Stimulated activated CD8-positive, alpha-beta memory T cell treated with anti-CD3 and anti-CD28 coated beads, Interleukin-15, amount 100 ng/mL, for 4 hours (primary cell): ENCODE results near the gene ZNF536.
"Not testable (repeated sequence)": the region's sequence is repeated elsewhere in the genome, so short reads cannot be mapped to it uniquely, and the experiment has no call there.

ENCODE experiments used
- DNase-seq, 2 donors: peaks; one replicate each; pipeline ENCODE4 v3.0.0-alpha.2; 2020; ENCODE audit warnings: low read depth in 2 of 2

The ZNF536 gene

DNA sequence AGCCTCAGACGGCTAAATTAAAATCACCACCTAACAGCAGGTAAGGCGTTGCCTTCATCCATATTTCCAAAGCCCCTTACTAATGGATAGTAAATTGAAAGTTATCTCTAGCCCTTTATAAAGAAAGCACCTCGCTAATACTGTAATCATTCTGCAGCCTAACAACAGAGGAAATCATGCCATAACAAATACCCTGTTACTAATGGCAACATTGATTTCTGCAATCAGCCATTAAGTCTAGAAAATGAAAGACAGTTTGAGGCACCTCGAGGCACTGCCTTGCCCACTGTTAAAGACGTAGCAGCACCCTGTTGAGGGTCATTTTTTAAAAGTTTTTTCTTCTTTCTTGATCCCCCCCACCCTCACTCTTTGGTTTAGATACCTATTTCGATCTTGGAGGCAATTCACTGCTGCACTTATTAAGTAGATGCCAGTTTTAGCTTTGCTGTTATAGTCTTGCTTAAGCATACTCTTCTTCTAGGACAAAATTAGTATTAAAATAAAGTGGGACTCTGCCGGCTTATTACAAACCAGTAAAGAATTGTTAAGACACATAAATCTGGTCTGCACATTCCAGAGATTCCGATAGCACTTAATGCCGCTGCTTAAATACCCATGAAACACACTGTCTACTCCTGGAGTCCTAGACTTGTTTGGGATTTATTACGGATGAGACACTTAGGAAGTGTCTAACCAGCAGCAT is 74.8 kb downstream of the ZNF536 start:
- no peak for DNase-seq

DNA sequence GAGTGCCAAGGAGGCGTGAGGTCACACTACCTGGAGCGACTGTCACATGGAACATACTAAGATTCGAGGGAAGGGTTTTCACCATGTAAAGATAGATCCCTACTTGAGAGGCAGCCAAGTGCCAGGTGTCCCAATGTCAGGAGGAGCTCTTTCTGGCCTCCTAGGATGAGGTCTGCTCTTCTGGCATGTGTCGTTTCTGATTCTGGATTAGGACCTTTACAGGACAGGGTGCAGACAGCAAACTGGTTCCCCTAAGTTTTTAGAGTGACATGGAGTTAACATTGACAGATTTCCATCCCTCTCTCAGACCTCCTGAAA is 75.3 kb downstream of the ZNF536 start:
- DNase-seq = no peak

DNA sequence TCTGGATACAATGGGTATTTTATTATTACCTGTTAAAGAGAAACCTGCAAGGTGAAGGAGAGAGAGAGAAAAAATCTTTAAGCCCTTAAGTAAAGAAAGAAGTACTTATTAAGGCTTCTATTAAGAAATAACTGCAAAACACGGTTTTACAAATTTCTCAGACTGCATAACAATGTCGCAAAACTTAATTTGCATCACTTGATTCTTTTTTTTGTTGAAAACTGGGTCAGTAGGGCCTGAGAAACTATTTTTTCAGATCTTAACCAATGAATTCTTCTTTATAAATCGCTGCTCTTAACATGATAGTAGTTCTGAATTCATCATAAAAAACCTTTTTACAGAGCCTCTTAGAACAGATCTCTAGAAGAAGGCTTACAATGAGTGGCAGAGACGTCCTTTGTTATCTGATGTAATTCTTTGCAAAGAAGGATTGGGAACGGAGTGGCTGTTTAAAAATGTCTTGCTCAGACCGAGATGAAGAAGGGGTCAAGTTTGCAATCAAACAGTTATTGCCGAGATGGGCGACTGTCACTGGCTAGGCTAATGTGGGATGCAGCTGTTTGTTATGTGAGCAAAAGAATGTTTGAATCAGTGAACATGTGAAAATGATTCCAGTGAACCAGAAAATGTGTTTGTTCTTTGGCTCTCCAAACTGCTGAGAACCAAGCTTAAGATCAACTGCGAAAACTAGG is 76.3 kb downstream of the ZNF536 start:
- DNase-seq = no peak

DNA sequence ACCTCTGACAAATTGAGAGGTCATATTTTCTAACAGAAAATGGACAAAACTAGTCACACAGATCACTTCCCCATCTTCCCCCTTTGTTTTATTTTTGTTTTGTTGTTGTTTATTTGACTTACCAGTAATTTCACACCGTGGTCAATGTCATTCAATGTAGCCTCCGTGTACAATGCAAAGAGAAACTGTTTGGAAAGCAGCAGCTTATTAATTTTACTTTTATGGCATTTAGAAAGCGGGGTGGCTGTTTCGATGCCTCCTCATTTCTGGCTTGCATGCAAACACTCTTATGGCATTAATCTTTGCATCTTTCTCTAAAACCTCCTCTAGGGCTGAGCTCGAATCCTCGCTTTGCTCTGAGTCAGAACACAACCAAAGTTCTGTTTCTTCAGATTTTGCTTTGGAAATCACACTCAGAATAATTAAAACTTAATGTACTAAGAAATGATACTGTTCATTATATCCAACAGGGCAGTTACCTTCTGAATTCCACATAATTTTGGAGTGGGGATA is 77.0 kb downstream of the ZNF536 start:
- no peak for DNase-seq

DNA sequence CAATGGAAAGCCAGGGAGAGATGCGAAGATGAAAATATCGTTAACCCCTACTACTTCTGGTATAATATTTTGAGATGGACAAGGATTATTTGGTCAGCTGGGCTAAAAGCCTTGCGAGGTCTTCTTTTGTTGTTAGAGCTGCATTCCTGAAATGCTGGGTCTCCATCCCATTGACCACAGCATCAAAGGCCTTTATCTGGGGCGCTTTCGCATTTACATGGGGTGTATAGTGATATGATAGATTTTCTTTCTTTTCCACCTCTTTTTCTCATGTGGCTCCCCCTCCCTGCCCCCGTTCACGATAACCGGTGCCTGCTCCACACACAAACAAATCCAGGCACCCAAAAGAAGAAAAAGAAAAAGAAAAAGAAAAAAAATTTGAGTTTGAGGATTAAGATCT is 77.5 kb downstream of the ZNF536 start:
- DNase-seq = no peak

DNA sequence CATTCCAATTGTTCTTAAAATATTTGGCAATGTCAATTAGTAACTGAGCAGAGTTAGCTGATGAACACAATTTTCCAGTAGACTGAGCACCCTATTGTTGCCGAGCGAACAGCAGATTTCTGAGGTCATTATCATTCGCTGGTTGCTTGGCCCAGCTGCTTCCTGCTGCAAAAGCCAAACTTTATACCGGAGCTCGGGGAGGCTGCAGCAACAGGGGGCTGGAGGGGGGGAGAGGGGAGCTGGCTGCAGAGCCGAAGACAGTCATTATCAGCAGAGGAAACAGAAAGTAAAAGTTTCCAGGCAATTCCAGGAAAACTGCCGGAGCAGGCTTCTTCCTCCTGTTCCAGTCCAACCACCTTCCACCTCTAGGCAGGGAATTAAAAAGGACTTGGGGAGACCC is 77.9 kb downstream of the ZNF536 start:
- no peak for DNase-seq

DNA sequence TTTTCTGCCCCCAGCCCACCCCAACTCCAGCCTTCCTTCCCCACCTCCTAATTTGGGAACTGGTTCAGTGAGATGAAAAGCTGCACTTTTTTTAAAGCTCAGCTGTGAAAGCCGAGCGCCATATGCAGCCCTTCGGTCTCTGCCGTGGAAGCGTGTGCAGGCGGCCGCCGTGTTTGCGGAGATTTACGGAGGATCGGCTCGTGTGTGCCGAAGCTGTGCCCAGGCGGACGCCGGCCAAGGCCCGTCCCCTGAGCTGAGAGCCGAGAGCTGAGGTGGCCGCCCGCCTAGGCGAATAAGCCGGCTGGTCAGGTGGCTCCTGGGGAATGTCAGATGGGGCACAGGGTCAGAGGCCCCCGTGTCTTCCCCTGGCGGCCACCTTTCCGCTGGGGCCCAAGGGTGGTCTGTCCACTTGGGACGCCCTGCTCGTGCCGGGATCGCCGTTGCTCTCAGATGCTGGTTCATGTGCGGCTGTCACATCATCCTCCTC is 78.7 kb downstream of the ZNF536 start:
- no peak for DNase-seq

DNA sequence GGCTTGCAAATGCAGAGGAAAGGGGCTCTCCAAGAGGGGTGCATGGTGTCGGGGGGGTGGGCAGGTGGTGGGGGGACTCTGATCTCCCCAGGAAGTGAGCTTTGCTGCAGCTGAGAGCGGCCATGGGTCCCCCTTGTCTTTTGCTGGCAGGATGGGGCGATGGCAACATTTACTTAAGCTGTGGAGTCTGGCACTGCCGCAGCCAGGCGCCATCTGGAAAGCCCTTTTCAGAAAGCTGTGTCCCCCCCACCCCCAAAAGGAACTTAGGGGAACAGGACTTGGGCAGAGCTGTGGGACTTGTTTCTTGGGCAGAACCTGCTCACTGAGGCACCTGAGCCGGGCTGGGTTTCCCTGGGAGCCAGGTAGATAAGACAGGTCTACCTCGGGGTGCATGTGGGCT is 80.7 kb downstream of the ZNF536 start:
- no peak for DNase-seq

DNA sequence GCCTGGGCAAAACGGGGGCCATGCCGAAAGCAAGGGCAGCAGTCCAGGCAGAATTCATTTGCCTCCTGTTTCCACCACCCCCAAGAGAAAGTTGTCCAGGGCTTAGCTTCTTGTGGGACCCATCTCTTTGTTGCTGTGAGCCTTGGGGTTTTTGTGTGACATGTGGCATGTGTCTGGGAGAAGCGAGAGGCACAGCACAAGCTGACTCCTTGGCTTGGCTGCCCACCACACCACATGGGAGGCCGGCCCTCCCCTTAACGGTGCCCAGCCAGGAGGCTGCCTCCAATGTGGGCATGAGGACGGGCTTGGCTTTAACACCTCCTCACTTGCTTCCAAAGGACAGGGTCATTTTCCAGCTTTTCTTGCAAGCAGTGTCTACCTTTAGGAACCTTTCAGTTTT is 81.6 kb downstream of the ZNF536 start:
- no peak for DNase-seq

DNA sequence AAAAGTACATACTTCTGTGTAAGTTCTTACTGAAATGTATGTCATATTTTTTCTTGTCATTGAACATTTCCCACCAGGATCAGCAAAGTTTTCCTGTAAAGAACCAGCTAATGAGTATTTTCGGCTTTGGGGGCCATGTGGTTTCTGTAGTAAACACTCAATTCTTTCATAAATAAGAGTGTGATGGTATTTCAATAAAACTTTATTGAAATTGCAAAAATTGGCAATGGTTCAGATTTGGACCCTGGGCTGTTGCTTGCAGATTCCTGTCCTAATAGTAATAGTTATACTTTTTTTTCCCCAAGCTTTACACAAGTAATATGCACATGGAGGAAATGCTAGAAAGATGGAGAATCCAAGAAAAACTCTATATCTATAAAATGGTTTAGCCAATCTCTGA is 83.7 kb downstream of the ZNF536 start:
- no peak for DNase-seq

DNA sequence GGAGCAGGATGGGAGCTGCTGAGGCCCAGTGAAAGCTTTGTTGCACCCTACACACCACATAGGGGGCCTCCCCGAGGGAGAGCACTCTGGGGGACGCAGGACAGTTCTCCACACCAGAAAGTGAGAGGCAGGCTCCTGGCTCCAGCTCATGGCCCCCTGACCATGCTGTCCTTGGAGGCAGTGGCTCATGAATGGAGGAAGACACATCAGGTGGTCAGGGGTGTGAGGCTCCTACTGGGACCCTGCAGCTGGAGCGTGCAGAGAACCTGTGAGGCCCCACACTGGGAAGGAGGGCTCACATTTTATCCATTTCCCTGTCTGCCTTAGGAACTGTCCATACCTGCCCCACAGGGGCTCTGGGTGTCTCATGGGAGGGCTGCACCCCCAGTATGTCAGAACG is 85.3 kb downstream of the ZNF536 start:
- DNase-seq = no peak

DNA sequence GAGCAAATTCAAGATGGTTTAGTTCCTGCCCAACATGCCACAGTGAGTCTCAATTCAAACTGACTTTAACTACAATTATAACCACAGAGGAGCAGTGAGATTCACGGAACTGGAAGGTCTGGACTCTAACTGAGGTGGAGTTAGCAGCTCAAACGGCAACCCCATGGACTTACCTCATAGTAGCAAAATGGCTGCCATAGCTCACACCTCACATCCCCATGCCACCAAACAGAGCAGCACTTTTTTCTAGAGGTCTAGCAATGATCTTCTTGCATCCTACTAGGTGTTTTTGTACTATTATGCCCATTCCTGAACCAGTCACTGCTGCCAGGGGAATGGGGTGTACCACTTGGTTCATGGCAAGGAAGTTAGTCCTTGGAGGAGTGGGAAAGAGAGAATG is 87.7 kb downstream of the ZNF536 start:
- no peak for DNase-seq

DNA sequence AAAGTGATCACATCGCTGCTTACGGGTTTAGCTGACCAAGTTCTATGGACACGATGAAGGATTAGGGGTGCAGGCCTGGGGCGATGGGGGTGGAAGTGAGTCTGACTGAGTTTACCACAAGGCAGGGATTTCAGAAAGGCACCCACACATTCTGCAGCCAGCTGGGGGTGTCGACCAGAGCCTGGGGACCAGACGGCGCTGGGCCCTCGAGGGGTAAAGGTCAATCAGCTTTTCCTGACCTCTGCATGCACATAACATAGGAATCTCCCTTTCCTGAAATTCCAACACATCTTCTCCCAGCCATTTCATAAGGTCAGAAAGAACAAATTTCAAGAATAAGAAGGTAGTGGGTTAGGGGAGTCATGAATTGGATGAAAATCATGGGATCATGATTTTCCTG is 92.0 kb downstream of the ZNF536 start:
- DNase-seq = no peak

DNA sequence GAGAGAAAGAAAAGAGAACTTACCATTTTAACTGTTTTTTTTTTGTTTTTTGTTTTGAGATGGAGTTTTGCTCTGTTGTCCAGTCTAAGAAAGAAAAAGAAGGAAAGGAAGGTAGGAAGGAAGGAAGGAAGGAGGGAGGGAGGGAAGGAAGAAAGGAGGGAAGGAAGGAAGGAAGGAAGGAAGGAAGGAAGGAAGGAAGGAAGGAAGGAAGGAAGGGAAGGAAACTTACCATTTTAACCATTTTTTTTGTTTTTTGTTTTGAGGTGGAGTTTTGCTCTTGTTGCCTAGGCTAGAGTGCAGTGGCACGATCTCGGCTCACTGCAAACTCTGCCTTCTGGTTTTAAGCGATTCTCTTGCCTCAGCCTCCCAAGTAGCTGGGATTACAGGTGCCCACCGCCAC is 94.4 kb downstream of the ZNF536 start:
- not testable (repeated sequence) for DNase-seq

DNA sequence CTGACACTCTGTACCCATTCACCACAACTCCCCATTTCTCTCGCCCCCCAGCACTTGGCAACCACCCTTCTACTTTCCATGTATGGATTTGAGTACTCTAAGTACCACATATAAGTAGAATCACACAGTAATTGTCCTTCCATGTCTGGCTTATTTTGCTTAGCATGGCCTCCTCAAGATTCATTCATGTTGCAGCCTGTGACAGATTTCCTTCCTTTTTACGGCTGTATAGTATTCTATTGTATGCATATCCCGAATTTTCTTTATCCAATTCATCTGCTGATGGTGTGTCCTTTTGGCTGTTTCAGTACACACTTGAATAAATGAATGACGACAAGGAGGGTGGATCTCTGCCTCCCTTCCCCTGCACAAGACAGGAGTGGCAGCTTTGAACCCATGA is 95.1 kb downstream of the ZNF536 start:
- DNase-seq = no peak

DNA sequence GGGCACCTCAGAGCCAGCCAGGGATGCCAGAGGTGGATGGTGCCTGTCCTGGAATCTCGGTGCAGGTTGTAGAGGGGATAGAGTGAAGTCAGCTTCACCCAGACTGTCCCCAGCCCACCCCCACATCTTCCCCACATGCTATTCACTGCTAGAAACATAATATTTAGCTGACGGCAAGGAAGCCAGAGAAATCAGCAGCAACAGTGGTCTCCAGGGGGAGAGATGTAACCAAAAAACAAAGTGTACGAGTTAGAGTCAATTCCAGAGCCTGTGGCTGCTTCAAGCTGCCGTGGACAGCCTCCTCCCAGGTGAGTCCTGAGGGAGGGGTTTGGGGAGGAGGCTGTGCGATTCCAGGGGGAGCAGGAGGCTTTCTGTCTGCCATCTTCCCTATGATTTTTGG is 97.6 kb downstream of the ZNF536 start:
- DNase-seq = no peak

DNA sequence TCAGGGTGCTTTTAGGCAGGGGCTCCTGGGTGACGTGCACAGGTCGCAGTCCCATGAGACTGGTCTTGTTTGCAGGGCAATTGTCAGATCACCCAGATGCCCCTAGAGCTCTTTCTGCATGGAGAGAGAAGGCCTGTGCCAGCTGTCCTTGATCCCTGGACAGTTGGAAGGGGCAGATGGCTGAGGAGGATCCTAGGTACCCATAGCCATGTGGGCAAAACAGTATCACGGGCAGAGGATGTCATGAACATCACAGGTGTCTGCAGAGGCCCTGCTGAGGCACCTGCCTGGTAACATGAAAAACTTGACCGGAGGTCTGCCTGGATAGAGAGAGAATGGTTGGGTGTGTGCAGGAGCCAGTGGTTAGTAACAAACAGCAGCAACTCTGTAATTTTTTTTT is 99.3 kb downstream of the ZNF536 start:
- DNase-seq = no peak

DNA sequence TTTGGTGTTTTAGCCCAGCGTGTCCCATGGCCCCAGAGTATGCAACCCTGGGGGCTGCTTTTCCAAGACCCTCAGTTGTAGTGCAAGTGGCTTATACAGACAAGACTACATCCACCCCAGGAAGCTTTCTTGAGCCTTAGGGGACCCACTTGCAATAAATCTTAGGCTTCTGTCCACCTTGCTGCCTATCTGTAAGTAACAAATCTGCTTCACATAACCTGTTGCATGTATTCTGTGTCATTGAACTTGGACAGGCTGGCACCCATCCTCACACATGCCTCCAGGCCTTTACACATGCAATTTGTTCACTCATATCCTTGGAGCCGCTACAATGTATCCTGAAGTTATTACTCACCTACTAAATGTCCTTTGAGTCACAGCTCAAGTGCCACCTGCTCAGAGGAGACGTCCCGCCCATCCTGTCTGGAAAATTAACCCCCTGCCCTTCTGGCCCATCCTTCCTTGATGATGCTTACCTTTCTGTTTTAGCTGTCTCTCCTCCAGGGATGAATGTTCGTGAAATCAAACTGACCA is 101.2 kb downstream of the ZNF536 start:
- no peak for DNase-seq

DNA sequence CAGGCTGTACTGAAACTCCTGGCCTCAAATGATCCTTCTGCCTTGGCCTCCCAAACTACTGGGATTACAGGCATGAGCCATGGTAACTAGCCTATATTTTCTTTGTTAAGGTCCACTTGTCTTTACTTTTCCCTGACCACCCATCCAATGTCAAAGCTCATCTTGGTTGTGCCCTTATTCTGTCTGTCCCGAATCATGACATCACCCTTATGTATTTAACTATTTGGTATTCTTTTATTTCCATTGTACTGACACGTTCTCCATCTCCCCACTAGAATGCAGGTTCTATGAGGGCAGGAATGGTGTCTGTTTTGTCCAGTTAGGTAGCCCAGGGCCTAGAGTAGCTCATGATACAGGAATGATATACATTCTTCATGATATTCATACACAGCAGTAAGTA is 104.8 kb downstream of the ZNF536 start:
- DNase-seq = no peak

DNA sequence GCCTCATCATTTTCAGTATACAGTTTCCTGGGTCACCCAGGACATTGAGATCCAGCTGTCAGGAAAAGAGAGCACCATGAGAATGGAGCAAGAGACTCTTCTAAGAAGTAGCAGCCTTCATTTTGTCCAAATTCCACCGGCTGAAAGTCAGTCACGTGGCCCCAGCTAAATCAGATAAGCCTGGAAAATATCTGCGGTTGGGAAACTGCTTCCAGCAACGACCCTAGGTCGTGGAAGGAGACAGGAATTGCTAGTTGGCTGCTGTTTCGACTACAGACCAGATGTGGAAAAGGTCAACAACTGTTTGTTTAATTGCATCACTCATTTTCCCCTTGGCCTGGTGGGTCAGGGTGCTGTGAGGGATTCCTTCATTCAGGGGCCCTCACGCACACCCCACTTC is 107.0 kb downstream of the ZNF536 start:
- DNase-seq = no peak

DNA sequence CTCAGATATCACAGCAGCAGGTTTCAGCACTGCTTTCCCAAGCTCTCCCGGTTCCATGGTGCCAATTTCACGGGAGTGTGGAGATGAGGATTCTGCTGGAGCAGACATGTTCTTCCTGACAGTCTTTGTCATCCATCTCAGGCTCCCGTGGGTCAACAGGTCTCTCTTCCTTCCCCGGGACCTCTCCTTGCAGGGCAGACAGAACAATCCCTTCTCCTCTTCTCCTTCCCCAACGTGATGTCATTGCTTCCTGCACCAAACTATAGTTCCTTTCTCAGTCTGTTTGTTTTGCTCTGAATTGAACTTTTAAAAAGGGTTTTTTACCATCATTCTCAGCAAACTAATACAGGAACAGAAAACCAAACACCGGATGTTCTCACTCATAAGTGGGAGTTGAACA is 107.9 kb downstream of the ZNF536 start:
- DNase-seq = no peak

DNA sequence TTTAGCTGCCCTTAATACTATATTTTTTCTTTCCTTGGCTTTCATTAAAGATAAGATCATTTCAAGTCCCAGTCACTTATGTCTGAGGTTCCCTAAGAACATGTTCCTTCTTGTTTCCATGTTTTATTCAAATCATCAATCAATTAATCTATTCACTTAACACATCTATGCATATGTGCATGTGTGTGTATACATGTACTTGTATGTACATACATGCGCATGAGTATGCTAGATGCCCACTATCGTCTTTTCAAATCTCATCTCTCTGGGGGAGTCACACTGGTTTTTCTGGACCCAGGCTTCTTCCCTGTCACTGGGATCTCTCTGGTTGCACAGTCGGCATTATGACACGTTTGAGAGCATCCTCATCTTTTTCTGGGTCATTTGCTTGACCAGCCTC is 108.9 kb downstream of the ZNF536 start:
- DNase-seq = no peak

DNA sequence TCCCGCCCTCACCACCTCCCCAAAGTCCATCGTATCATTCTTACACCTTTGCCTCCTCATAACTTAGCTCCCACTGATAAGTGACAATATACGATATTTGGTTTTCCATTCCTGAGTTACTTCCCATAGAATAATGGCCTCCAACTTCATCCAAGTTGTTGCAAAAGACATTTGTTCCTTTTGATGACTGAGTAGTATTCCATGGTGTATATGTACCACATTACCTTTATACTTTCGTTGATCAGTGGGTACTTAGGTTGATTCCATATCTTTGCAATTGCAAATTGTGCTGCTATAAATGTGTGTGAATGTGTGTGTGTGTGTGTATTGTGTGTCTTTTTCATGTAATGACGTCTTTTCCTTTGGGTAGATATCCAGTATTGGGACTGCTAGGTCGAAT is 109.6 kb downstream of the ZNF536 start:
- DNase-seq = no peak
